Transverse colon (tissue), 4 donors: ENCODE data around the gene SERPINA1. TPM values are rescaled to one million over a fixed set of nuclear protein-coding genes. Genes with fewer than 3 reads are reported as not detected.
A peak's percentile ranks its signal among the peaks of the same experiment; 100 is the strongest.
"Not testable (repeated sequence)": the region's sequence is repeated elsewhere in the genome, so short reads cannot be mapped to it uniquely, and the experiment has no call there.

Experiments
- DNase-seq: peaks from one replicate; pipeline ENCODE4 v3.0.0-alpha.2; 2019
- H3K27ac ChIP-seq, 4 donors: fragments of 200-600 bp; sonication (generic); 2 replicates each; pipeline ENCODE4 v1.5.1; 2016 to 2018; ENCODE audit warnings: inconsistent platforms in 4 of 4
- H3K27me3 ChIP-seq: fragments of 200-600 bp; sonication (generic); 2 replicates; pipeline ENCODE4 v1.5.1; 2017; ENCODE audit warnings: inconsistent platforms
- H3K36me3 ChIP-seq, 4 donors: fragments of 200-600 bp; sonication (generic); 2 replicates each; pipeline ENCODE4 v1.5.1; 2017 to 2019; ENCODE audit warnings: inconsistent platforms in 4 of 4
- H3K4me1 ChIP-seq, 4 donors: fragments of 200-600 bp; sonication (generic); 2 replicates each; pipeline ENCODE4 v1.5.1; 2017 to 2020; ENCODE audit warnings: inconsistent platforms in 4 of 4
- H3K4me3 ChIP-seq, 4 donors: fragments of 200-600 bp; sonication (generic); 1 replicate in 1 of 4; 2 replicates in 3 of 4; pipeline versions ENCODE4 v1.5.1 to v1.6.1; 2017 to 2019; ENCODE audit warnings: inconsistent platforms in 4 of 4
- H3K9me3 ChIP-seq, 2 donors: fragments of 200-600 bp; sonication (generic); 2 replicates each; pipeline ENCODE4 v1.5.1; 2017 to 2019; ENCODE audit warnings: inconsistent platforms in 2 of 2
- CTCF ChIP-seq, 5 experiments: fragments of 200-600 bp in 3 of 5; fragments of 450-650 bp in 2 of 5; sonication (generic) in 3 of 5; IDR thresholded peaks; 1 replicate in 2 of 5; 2 replicates in 3 of 5; pipeline ENCODE4 v1.5.1; 2016 to 2017; ENCODE audit warnings: antibody characterized with exemption in 5 of 5, inconsistent platforms in 3 of 5, mild to moderate bottlenecking in 2 of 5, moderate library complexity in 1 of 5
- EP300 ChIP-seq: sonication (generic); formaldehyde crosslinking; IDR thresholded peaks from one replicate; pipeline ENCODE4 v1.6.1; 2017; ENCODE audit warnings: antibody characterized with exemption, low read depth
- POLR2A ChIP-seq: fragments of 450-650 bp; IDR thresholded peaks from one replicate; pipeline ENCODE4 v1.6.1; 2016; ENCODE audit warnings: antibody characterized with exemption, mild to moderate bottlenecking, moderate library complexity
- POLR2AphosphoS5 ChIP-seq, 3 donors: sonication (generic); formaldehyde crosslinking; IDR thresholded peaks; one replicate each; pipeline ENCODE4 v1.6.1; 2016; ENCODE audit warnings: antibody characterized with exemption in 3 of 3
- WGBS, 2 donors: methylation state at CpG; one replicate each; pipeline ENCODE4 v1.1.5; 2018; ENCODE audit warnings: low coverage in 1 of 2; 5-methylcytosine and 5-hydroxymethylcytosine counted together
- in situ Hi-C, 4 donors: fragments of 200-750 bp; cut with MboI; loops; one replicate each; pipeline versions ENCODE4 v1.15.0 to v1.15.1; 2017; ENCODE audit warnings: low sequenced_read_pairs in 3 of 4, low pct_ligation_motif_present in 1 of 4, low pct_unique_long_range_greater_than_20kb in 1 of 4
- intact Hi-C: fragments of 100-400 bp; cut with DNase I; formaldehyde crosslinking; loops from one replicate; pipeline ENCODE4 v1.15.1; 2023; ENCODE audit warnings: low total_unique reads
- total RNA-seq, 4 donors: library from RNA; depleted of rRNA; stranded (reverse); fragments of >200 nt; gene quantifications; one replicate each; pipeline ENCODE4 v1.1.0, GENCODE V29; 2016

The SERPINA1 gene
- total RNA-seq, 4 donors from 2014 or later, result 35.2 to 107 (median 61.0) TPM

GRCh38 chr14:94412671-94413638, 24.6 kb upstream of the SERPINA1 start:
- 71 to 77% methylated on average over 6 to 8 of the region's 8 CpGs for WGBS, 2 donors
- intact Hi-C loops (no loop called here), in situ Hi-C loops (no loop called here)
- no peak overlapping the region for H3K27ac ChIP-seq
- no peaks in the 10 kb centered on the region for H3K27me3 ChIP-seq
- DNase-seq, result no peak
- no peaks in the 10 kb centered on the region for H3K9me3 ChIP-seq
- peaks cover 0 to 16% (median 0%) of the 10 kb centered on the region in 4 donors for H3K4me1 ChIP-seq
- TF ChIP-seq CTCF (IDR thresholded peaks at IDR 0.05) (peak in 3 of 5 experiments; percentile 20 to 27 (median 21)), EP300 (no peak)
- H3K36me3 ChIP-seq, result no peaks in the 10 kb centered on the region
- no peak overlapping the region for H3K4me3 ChIP-seq

- intact Hi-C loops, result no loop called here
Observed at GRCh38 chr14:94411638-94412037, 23.2 kb upstream of the SERPINA1 start.

DNA sequence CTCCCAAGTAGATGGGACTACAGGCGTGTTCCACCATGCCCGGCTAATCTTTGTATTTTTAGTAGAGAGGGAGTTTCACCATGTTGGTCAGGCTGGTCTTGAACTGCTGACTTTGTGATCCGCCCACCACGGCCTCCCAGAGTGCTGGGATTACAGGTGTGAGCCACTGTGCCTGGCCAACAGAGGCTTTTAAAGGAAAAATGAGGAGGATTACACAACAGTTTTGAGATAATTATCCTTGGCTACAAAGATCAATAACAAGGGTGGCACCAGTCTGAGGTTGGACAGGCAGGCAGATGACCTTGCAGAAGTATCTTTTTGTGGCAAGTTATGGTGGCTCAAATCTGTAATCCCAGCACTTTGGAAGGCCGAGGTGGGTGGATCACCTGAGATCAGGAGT, 21.0 kb upstream of the SERPINA1 start:
- WGBS, 2 donors, result 70 to 82% methylated on average over 2 to 5 of the region's 5 CpGs
- H3K4me1 ChIP-seq, result peaks cover 0 to 16% (median 0%) of the 10 kb centered on the region in 4 donors
- H3K27ac ChIP-seq, in situ Hi-C loops, H3K9me3 ChIP-seq, H3K36me3 ChIP-seq, H3K4me3 ChIP-seq, H3K27me3 ChIP-seq, DNase-seq, intact Hi-C loops: not testable (repeated sequence)

More at GRCh38 chr14:94411638-94412037, 23.2 kb upstream of the SERPINA1 start:
- Histone ChIP-seq H3K4me3 (no peak overlapping the region), H3K9me3 (peaks cover 5 to 9% of the 10 kb centered on the region in 2 donors), H3K4me1 (peaks cover 0 to 16% (median 0%) of the 10 kb centered on the region in 4 donors), H3K36me3 (no peaks in the 10 kb centered on the region), H3K27ac (peak overlapping the region in 3 of 4 donors; percentile 2 to 53 (median 41)), H3K27me3 (no peaks in the 10 kb centered on the region)
- 5 to 14% methylated on average over 1 of the region's 1 CpG for WGBS, 2 donors
- TF ChIP-seq POLR2AphosphoS5 (IDR thresholded peaks at IDR 0.05) (no peak), EP300 (no peak), POLR2A (no peak), CTCF (IDR thresholded peaks at IDR 0.05) (no peak)
- peak; percentile 25 for DNase-seq
- in situ Hi-C loops, result no loop called here

DNA sequence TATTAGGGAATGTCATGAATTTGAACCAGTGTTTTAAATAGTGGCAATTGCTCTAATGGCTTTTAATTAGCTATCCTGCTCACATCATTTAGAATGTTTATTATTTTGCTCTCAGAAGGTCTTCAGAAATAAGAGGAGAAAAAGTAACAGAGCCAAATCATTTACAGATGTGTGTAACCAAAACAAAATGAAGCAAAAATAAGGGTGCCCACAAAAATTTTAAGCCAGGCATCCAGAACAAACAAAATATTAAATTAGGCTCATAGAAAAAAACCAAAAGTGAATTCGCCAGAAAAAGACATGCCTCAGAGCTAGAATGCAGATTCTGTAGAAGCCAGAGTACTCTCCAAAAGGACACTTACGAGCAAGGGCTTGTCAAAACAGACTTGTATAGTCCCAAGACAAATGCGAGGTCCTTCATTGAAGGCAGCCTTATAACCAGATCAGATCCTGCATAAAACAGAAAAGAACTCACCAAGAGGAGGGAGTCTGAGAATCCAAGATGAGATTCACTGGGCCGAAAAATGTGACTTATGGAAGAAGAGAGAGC, 20.2 kb upstream of the SERPINA1 start:
- Histone ChIP-seq H3K36me3 (no peaks in the 10 kb centered on the region), H3K4me1 (peaks cover 0 to 16% (median 0%) of the 10 kb centered on the region in 4 donors), H3K9me3 (peaks cover 5 to 9% of the 10 kb centered on the region in 2 donors), H3K27me3 (no peaks in the 10 kb centered on the region), H3K27ac (no peak overlapping the region), H3K4me3 (no peak overlapping the region)
- intact Hi-C loops (no loop called here), in situ Hi-C loops (no loop called here)
- DNase-seq, result no peak
- TF ChIP-seq EP300 (no peak), POLR2A (no peak), CTCF (IDR thresholded peaks at IDR 0.05) (no peak), POLR2AphosphoS5 (IDR thresholded peaks at IDR 0.05) (no peak)
- WGBS, 2 donors, result 76 to 84% methylated on average over 3 to 4 of the region's 4 CpGs
